HEK293 (cell line): ENCODE measurements around the gene PTPRN2.

Experiments
- CTCF ChIP-seq: fragments of 450-650 bp; formaldehyde crosslinking; IDR thresholded peaks from 2 replicates; pipeline ENCODE4 v1.5.1; 2016; ENCODE audit warnings: missing biosample characterization, missing genetic modification characterization
- MZF1 ChIP-seq: fragments of 450-650 bp; formaldehyde crosslinking; IDR thresholded peaks from 2 replicates; pipeline ENCODE4 v1.5.1; 2017; ENCODE audit warnings: missing biosample characterization, missing genetic modification characterization, borderline replicate concordance
- REST ChIP-seq: fragments of 450-650 bp; formaldehyde crosslinking; IDR thresholded peaks from 2 replicates; pipeline ENCODE4 v1.5.1; 2016; ENCODE audit warnings: missing biosample characterization, missing genetic modification characterization
- SALL2 ChIP-seq: fragments of 450-650 bp; formaldehyde crosslinking; IDR thresholded peaks from 2 replicates; pipeline ENCODE4 v1.5.0; 2017; ENCODE audit warnings: missing biosample characterization, mild to moderate bottlenecking, missing genetic modification characterization, borderline replicate concordance
- ZNF16 ChIP-seq: fragments of 450-650 bp; formaldehyde crosslinking; IDR thresholded peaks from 2 replicates; pipeline ENCODE4 v1.5.1; 2016; ENCODE audit warnings: low read depth, missing biosample characterization, missing genetic modification characterization
- ZNF560 ChIP-seq: fragments of 450-650 bp; formaldehyde crosslinking; IDR thresholded peaks from 2 replicates; pipeline ENCODE4 v1.5.1; 2017; ENCODE audit warnings: missing biosample characterization, missing genetic modification characterization, borderline replicate concordance
- ZNF639 ChIP-seq: fragments of 450-650 bp; formaldehyde crosslinking; IDR thresholded peaks from 2 replicates; pipeline ENCODE4 v1.5.1; 2016; ENCODE audit warnings: missing biosample characterization, missing genetic modification characterization
- ZNF768 ChIP-seq: fragments of 450-650 bp; formaldehyde crosslinking; IDR thresholded peaks from 2 replicates; pipeline ENCODE4 v1.5.1; 2018; ENCODE audit warnings: missing biosample characterization, mild to moderate bottlenecking, missing genetic modification characterization
- TF ChIP-seq, protein P1 (sequence below): fragments of 450-650 bp; formaldehyde crosslinking; conservative IDR thresholded peaks from 2 replicates; pipeline ENCODE4 v1.5.1; 2016; ENCODE audit warnings: low read depth, missing biosample characterization, missing genetic modification characterization
- TF ChIP-seq, protein P2 (sequence below): fragments of 450-650 bp; formaldehyde crosslinking; IDR thresholded peaks from 2 replicates; pipeline ENCODE4 v1.5.1; 2016; ENCODE audit warnings: missing biosample characterization, missing genetic modification characterization, low read depth

- no peak for TF ChIP-seq CTCF
- no peak for TF ChIP-seq REST (tag by site-specific recombination)
- TF ChIP-seq, protein P1, sequence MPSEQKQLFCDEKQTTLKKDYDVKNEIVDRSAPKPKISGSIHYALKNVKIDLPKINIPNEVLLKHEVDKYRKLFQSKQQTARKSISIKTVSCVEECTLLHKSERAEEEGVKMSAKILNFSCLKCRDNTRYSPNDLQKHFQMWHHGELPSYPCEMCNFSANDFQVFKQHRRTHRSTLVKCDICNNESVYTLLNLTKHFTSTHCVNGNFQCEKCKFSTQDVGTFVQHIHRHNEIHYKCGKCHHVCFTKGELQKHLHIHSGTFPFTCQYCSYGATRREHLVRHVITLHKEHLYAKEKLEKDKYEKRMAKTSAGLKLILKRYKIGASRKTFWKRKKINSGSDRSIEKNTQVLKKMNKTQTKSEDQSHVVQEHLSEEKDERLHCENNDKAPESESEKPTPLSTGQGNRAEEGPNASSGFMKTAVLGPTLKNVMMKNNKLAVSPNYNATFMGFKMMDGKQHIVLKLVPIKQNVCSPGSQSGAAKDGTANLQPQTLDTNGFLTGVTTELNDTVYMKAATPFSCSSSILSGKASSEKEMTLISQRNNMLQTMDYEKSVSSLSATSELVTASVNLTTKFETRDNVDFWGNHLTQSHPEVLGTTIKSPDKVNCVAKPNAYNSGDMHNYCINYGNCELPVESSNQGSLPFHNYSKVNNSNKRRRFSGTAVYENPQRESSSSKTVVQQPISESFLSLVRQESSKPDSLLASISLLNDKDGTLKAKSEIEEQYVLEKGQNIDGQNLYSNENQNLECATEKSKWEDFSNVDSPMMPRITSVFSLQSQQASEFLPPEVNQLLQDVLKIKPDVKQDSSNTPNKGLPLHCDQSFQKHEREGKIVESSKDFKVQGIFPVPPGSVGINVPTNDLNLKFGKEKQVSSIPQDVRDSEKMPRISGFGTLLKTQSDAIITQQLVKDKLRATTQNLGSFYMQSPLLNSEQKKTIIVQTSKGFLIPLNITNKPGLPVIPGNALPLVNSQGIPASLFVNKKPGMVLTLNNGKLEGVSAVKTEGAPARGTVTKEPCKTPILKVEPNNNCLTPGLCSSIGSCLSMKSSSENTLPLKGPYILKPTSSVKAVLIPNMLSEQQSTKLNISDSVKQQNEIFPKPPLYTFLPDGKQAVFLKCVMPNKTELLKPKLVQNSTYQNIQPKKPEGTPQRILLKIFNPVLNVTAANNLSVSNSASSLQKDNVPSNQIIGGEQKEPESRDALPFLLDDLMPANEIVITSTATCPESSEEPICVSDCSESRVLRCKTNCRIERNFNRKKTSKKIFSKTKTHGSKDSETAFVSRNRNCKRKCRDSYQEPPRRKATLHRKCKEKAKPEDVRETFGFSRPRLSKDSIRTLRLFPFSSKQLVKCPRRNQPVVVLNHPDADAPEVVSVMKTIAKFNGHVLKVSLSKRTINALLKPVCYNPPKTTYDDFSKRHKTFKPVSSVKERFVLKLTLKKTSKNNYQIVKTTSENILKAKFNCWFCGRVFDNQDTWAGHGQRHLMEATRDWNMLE (tag by site-specific recombination): no peak
- no peak for TF ChIP-seq ZNF639 (tag by site-specific recombination)
- TF ChIP-seq ZNF16 (tag by site-specific recombination): no peak
- no peak for TF ChIP-seq ZNF560
- no peak for TF ChIP-seq SALL2
- no peak for TF ChIP-seq MZF1 (tag by site-specific recombination)
- no peak for TF ChIP-seq ZNF768 (tag by site-specific recombination)
- TF ChIP-seq, protein P2, sequence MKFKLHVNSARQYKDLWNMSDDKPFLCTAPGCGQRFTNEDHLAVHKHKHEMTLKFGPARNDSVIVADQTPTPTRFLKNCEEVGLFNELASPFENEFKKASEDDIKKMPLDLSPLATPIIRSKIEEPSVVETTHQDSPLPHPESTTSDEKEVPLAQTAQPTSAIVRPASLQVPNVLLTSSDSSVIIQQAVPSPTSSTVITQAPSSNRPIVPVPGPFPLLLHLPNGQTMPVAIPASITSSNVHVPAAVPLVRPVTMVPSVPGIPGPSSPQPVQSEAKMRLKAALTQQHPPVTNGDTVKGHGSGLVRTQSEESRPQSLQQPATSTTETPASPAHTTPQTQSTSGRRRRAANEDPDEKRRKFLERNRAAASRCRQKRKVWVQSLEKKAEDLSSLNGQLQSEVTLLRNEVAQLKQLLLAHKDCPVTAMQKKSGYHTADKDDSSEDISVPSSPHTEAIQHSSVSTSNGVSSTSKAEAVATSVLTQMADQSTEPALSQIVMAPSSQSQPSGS (tag by site-specific recombination): no peak
These were observed 869.2 kb downstream of the PTPRN2 start for GRCh38 chr7:157718303-157719007.
